ENCODE results near the gene ZBTB45. TPM values are rescaled to one million over a fixed set of nuclear protein-coding genes. Genes with fewer than 3 reads are reported as not detected.
"Not testable (repeated sequence)": the region's sequence is repeated elsewhere in the genome, so short reads cannot be mapped to it uniquely, and the experiment has no call there.

ZBTB45 gene
- total RNA-seq, 2 experiments from 2014 or later: 13.8 to 15.2 TPM

DNA sequence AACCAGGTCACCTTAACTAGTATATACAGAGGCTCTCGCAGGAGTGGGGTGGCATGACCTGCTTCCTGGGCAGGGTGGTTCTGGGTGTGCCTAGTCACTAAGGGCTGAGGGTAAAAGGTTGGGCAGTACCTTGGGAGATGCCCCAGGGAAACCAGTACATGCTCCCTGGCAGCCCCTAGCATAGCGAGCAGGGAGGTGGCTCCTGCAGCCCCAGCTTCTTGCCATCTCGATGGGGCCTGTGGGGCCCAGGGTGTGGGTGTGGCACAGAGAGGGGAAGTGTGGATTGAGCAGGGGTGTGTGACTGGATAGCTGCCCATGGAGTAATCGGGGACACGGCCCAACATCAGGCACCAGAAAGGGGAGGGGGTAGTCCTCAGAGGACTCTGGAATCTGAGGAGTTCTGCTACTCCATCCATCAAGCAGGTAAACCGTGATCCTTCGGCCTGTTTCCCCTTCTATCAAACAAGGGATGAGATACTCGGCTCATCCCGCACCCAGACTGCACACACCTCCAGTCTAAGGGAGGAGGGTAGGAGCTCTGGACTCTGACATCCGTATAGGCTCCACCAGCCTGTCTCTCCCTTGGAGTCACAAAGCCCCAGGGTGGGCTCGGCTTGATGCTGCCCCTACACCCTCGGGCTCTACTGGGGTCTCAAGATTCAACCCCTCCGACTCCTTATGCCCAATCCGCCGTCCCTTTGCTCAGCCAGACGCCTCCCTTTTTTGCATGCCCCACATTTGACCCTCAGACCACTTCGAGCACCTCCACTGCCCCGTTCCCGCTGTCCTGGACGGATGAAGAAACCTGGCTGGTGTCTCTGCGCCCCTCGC, 1.1 kb downstream of the ZBTB45 start:
- ChIA-PET CTCF (interaction anchor here (0.6 to 5.3 kb wide), 23 partner anchors 10 to 294 kb away, joined by 3 to 42 read pairs (median 6); partner anchors contain the start of genes CHMP2A, TRIM28, ZNF584 and ZNF837), POLR2A (interaction anchor here (0.8 to 2.6 kb wide), 4 partner anchors 19 to 57 kb away, joined by 3 to 12 read pairs (median 10); partner anchors contain the start of genes CHMP2A and TRIM28)

DNA sequence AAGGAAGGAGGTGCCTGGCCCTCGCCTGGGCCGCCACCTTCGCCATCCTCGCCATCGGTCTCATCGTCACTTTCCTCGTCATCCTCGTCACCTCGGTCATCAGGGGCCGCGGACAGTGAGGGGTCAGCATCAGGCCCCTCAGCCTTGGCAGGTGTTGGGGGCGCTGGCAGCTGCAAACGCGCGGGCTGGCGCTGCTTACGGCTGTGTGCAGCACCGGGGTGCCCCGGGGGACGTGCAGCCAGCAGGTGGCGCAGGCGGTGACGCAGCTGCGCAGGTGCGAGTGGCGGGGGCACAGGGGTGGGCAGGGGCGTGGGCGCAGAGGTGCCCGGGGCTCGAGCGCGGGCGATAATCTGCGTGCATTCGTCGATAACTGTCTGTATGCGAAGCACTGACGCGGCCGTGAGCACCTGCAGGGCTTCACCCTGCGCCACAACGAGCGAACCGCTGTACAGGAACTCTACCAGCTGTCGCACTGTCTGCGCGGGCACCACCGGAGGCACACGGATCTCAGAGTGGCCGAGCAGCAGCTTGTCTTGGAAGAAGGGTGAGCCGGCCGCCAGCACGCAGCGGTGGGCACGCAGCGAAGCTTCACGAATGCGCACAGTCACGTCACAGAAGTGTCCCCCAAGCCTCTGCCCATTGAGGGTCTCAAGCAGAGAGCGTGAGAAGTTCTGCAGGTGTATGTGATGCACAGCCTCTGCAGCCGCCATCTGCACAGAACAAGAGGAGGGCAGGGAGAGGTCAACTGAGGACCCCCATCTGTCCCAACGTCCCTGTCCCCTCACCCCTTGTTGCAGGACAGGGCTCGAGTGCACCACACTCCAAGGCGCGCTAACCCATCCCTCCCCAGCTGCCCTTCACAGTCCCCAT, 2.4 kb downstream of the ZBTB45 start:
- ChIA-PET CTCF (interaction anchor here (0.7 to 5.3 kb wide), 4 partner anchors 17 to 63 kb away, joined by 3 to 42 read pairs (median 18); partner anchors contain the start of genes CHMP2A and TRIM28), POLR2A (no interaction called here)

DNA sequence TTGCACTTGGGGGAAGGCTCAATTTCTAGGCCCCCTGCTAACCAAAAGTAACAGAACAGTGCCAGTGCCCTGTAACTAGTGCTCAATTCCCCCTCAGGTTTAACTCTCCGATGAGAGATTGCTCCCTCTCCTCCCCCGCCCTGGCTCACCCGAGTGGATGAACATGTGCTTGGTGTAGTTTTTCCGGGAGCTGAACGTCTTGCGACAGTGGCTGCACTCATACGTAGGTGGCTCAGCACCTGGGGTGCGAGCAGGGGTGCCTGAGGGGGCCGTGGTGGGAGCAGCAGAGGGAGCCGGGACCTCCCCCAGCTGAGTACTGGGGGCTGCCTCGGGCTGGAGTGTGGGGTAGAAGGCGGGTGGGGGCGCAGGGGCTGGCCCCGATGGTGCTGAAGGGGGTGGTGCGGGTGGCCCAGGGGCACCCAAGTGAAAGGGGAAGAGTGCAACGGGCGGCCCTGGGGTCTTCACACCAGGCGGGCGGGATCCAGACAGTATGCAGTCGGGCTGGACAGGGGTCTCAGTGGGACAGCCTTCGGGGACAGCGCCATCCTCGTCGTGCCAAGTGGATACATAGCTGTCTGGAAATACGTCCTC, 3.3 kb downstream of the ZBTB45 start:
- ChIA-PET POLR2A (interaction anchor here (0.6 kb wide), 1 partner anchor 27 kb away, joined by 3 read pairs; the partner anchor contains the start of gene TRIM28), CTCF (interaction anchor here (0.8 to 1.9 kb wide), 2 partner anchors 16 to 122 kb away, joined by 3 to 6 read pairs; no protein-coding TSS in a partner anchor)

DNA sequence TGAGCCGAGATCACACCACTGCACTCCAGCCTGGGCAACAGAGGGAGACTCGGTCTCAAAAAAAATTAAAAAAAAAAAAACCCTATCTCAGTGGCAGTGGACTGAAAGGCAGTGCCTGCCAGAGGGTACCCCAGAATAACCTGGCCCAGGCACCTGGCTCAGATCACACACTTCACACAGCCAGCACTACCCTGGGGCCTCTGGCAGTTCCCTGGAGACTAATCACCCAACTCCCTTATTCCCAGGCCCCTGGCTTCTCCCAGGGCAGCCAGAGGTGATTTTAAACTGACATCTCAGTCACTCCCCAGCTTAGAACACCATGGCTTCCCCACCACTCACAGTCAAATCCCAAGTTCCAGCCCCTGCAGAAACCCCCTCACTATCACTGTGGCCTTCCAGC, 4.4 kb downstream of the ZBTB45 start:
- POLR2A ChIA-PET: no interaction called here
- CTCF ChIA-PET: interaction anchor here (0.9 to 3.2 kb wide), 3 partner anchors 15 to 66 kb away, joined by 3 to 20 read pairs (median 9); no protein-coding TSS in a partner anchor

DNA sequence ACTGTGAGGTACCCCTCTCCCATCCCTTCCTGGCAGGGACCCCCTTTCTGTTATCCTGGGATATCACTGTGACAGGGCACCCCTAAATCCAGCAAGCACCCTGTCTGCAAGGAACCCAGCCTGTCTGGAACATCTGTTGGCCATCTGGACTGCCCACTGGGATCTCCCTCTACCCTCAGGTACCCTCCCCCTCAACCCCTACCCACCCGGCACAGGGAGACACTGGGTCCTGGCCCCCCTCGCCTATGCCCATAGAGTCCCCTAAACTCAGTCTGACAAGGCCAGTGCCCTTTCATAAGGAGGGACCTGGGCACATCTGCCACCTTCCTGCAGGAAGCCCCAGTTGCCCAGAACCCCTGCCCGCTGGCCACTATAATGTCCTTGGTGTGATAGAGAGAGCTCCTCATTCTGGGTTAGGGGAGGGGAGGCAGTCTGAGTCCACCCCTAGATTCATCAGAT, 5.0 kb downstream of the ZBTB45 start:
- ChIA-PET CTCF (interaction anchor here (0.7 to 3.2 kb wide), 13 partner anchors 14 to 66 kb away, joined by 3 to 20 read pairs (median 4); partner anchors contain the start of gene CHMP2A), POLR2A (interaction anchor here (0.8 to 1.5 kb wide), 6 partner anchors 15 to 152 kb away, joined by 3 to 5 read pairs (median 4); partner anchors contain the start of genes TRIM28 and UBE2M)

DNA sequence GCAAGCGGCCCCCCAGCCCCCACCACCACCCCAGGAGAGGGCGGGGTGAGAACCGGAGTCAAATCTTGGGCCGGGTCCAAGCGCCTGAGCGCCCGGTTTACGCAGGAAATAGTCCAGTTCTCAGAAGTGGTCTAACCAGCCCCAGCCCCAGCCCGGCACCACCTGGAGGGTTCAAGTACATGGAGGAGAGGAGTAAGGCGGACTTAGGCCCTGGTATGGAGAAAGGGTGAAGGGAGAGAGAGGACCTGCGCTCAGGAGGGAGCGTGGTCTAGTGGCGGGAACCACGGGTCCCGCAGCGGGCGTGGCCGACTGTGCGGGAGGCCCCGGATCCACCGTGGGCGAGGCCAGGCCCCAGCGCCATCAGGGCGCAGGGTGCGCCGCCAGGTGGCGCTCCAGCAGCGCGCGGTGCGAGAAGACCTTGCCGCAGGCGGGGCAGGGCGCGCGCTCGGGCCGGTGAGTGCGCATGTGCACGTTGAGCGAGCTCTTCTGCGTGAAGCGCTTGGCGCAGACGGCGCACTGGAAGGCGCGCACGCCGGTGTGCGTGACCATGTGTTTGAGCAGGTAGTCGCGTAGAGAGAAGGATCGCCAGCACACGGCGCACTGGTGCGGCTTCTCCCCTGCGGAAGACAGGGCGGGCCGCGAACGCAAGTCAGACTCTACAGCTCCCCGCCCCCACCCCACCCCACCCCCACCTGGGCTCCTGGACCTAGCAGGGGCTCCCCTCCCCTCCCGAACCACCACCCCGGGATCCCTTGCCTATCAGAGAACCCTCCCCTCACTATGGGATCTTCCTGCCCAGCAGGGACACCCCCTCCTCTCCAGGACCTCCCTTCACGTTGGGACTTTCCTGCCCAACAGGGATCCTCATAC, 5.7 kb downstream of the ZBTB45 start:
- ChIA-PET CTCF (interaction anchor here (0.7 to 3.2 kb wide), 12 partner anchors 14 to 67 kb away, joined by 3 to 20 read pairs (median 4); partner anchors contain the start of gene CHMP2A), POLR2A (interaction anchor here (0.7 to 1.5 kb wide), 7 partner anchors 15 to 151 kb away, joined by 3 to 5 read pairs (median 3); partner anchors contain the start of genes TRIM28 and UBE2M)

DNA sequence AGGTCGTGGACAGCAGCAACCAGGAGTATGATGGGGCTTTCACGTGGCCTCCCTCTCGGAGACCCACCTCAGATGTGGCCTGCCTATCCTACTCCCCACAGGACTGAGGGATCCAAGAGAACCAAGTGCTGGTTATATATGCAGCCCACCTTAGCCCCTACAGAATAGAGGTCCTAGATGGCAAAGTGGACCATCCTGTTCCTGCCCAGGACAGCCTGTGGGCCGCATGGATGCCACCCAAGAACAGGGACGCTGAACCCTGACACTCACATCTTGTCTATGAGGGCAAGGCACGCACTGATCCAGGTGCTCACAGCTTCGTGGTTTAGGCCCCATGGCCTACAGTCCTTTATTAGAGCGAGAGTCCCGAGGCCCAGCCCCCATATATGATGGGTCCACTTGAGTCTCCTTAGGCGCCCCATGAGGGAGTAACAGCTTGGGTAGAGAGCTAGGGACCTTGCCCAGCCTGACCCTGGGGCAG, 6.4 kb downstream of the ZBTB45 start:
- POLR2A ChIA-PET: interaction anchor here (0.7 to 1.5 kb wide), 7 partner anchors 14 to 166 kb away, joined by 3 to 5 read pairs (median 3); partner anchors contain the start of genes TRIM28 and UBE2M

DNA sequence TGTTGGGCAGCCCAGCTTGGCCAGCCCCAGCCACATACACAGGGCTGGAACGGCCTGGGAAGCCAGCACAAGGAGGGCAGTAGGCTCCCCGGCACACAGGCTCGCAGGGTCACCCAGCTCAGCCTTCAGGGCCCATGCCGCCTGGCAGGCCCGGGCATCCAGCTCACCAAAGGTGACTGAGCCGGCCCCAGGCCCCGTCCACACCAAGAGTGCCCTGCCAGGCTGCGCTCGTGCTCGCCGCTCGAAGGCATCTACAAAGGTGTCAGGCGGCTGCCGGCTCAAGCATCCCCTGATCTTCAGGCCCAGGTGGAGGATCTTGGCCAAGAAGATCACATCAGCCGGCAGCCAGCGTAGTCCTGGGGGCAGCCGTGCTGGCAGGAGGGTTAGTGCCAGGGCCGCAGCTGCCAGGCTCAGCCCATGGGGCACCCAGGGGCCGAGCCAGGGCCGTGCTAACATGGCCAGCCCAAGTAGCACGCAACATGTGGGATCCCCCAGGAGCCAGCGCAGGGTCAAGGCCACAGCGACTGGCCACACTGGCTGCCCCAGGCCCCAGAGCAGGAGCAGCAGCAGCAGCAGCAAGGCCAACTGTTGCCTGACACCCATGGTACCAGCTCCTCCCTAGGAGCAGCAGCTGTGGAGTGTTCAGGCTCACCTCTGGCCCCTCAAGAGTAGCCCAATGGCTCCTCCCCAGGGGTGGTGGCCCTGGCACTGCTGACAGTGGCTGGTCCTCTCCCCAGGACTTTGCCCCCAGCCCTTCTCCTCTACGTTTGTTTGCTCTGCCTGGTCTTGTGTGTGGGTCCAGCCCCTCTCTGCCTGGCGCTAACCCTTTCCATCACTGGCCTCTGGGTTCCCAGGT, 8.0 kb downstream of the ZBTB45 start, which contains the start of gene SLC27A5:
TSS of gene SLC27A5 (minus strand) at position 640 of the 856 bp plus-strand sequence. CDS start at position 603, 37 bp downstream.
- CTCF ChIA-PET: interaction anchor here (1.9 kb wide), 1 partner anchor 70 kb away, joined by 4 read pairs; no protein-coding TSS in a partner anchor
- POLR2A ChIA-PET: interaction anchor here (1.2 kb wide), 1 partner anchor 12 kb away, joined by 4 read pairs; no protein-coding TSS in a partner anchor

More for the DNA sequence above, 6.4 kb downstream of the ZBTB45 start:
- CTCF ChIA-PET: interaction anchor here (1.0 to 3.2 kb wide), 9 partner anchors 13 to 68 kb away, joined by 3 to 20 read pairs (median 6); partner anchors contain the start of gene CHMP2A

DNA sequence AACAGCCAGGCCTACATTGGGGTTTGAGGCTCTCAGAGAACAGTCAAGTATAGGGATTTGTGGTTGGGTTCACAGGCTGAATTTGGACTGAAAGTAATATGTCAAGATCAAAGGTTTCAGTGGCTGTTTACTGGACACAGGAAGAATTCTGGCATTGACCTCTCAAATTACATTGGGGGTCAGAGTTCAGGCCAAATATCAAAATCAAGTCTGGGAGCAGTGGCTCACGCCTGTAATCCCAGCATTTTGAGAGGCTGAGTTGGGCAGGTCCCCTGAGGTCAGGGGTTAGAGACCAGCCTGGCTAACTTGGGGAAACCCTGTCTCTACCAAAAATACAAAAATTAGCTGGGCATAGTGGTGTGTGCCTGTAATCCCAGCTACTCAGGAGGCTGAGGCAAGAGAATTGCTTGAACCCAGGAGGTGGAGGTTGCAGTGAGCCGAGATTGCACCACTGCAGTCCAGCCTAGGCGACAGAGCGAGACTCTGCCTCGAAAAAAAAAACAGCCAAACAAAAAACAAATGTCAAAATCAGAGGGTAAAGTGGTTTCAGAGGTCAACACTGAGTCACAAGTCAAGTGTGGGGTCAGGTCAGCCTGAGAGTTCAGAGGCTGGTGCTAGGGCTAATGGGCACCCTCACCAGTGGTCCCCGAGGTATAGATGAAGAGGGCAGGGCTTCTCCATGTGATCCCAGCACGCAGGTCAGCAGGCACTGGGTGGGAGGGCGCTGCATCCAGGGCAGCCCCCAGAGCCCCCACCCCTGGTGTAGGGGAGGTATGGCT, 9.3 kb downstream of the ZBTB45 start:
- ChIA-PET CTCF (no interaction called here), POLR2A (interaction anchor here (0.6 to 1.2 kb wide), 2 partner anchors 10 to 11 kb away, joined by 3 to 4 read pairs; partner anchors contain the start of gene ZBTB45)

DNA sequence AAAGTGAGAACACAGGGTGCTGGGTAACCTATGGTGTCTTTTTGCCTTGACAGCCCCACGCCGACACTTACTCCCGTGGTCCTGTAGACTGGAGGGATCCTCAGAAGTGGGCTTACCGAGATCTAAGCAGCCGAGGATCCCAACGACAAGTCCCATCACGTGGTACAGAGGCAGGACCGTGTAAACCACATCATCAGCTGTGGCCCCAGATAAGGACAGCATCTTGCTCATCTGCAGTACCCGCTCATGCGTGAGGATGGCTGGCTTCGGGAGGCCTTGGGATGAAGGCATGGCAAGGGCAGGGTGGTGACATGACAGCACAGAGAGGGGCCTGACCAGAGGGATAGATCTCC, 9.9 kb downstream of the ZBTB45 start:
- ChIA-PET POLR2A (interaction anchor here (0.6 kb wide), 1 partner anchor 14 kb away, joined by 3 read pairs; no protein-coding TSS in a partner anchor), CTCF (no interaction called here)

DNA sequence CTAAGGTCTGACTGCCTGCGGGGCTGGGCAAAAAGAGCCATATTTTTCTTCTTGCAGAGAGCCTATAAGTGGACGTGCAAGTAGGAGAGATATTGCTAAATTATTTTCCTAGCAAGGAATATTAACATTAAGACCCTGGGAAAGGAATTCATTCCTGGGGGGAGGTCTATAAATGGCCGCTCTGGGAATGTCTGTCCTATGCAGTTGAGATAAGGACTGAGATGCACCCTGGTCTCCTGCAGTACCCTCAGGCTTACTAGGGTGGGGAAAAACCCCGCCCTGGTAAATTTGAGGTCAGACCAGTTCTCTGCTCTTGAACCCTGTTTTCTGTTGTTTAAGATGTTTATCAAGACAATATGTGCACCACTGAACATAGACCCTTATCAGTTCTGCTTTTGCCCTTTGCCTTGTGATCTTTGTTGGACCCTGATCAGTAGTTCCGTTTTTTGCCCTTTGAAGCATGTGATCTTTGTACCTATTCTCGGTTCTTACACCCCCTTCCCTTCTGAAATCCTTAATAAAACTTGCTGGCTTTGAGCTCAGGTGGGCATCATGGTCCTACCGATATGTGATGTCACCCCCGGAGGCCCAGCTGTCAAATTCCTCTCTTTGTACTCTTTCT, 11.9 kb downstream of the ZBTB45 start:
- CTCF ChIA-PET: interaction anchor here (1.3 kb wide), 1 partner anchor 11 kb away, joined by 5 read pairs; no protein-coding TSS in a partner anchor
- POLR2A ChIA-PET: not testable (repeated sequence)

DNA sequence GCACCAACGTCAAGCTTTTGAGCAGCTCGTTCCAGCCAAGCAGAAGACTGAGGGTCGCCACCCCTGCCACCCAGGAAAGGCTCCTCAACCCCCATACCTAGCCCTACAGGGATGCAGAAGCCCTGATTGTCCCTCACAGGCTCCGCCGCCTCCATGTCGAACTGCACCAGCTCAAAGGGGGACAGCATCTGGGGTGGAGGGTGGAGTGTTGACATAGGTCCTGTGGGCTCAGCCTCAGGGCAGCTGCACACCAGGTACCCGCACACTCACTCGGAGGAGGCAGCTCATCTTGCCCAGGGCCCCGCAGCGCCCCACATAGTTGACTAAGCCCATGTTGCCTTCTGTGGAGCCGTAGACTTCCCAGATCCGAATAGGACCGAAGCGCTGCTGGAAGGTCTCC, 19.4 kb downstream of the ZBTB45 start:
- POLR2A ChIA-PET: interaction anchor here (1.6 to 2.7 kb wide), 2 partner anchors 11 to 19 kb away, joined by 4 to 9 read pairs; partner anchors contain the start of genes SLC27A5 and ZBTB45
- CTCF ChIA-PET: interaction anchor here (0.6 to 4.0 kb wide), 5 partner anchors 13 to 281 kb away, joined by 3 to 20 read pairs (median 6); partner anchors contain the start of gene ZBTB45

DNA sequence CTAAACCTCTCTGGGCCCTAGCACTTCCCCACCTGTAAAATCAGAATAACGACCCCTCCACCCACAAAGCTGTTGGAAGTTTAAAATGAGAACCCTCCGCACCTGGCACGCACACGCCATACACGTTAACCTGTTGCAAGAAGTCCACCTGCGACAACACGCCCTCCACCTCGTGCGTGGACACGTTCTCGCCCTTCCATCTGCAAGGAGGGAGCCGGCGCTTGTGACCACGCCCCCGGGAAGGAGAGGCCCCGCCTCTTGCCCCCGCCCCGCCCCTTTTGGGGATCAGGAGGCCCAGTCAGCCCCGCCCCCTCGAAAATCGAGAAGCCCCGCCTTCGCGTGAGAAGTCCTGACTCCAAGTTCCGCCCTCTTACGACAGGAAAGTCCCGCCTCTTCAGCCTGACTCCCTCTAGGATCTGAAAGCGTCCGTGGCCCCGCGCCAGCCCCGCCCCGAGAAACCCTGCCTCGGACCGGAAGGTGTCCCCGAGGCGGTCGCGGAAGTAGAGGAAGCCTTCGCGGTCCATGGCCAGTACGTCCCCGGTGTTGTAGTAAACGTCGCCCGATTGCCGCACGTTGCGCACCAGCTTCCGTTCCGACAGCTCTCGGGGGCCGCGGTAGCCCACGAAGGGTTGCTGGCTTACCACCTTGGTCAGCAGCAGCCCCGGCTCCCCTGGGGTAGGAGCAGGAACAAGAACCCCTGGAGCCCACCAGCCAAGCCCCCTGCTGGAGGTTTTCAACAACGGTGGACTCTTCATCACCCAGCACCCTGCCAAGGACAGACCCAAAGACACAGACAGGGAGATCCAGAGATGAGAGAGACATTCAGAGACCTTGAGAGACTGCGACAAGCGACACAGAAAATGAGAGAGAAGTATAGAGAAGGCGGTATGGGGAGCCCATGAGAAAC, 20.3 kb downstream of the ZBTB45 start:
- ChIA-PET POLR2A (interaction anchor here (1.6 to 2.7 kb wide), 3 partner anchors 12 to 20 kb away, joined by 4 to 9 read pairs (median 5); partner anchors contain the start of genes SLC27A5 and ZBTB45), CTCF (interaction anchor here (1.0 to 4.0 kb wide), 6 partner anchors 10 to 280 kb away, joined by 3 to 20 read pairs (median 4); partner anchors contain the start of gene ZBTB45)

Data from activated CD8-positive, alpha-beta memory T cell treated with anti-CD3 and anti-CD28 coated beads for 36 hours (primary cell).